Fibroblast of lung (primary cell): ENCODE data around the gene HTR1D. TPM values are rescaled to one million over a fixed set of nuclear protein-coding genes. Genes with fewer than 3 reads are reported as not detected.

Experiments used
- DNase-seq, 2 donors: peaks; one replicate each; pipeline versions ENCODE4 v3.0.0 to v3.0.0-alpha.2; 2010; ENCODE audit warnings: low read depth in 2 of 2
- H2AFZ ChIP-seq: 2 replicates; pipeline ENCODE4 v1.5.1; 2012; ENCODE audit warnings: low read length, control low read depth, inconsistent platforms
- H3K27ac ChIP-seq: 2 replicates; pipeline ENCODE4 v1.5.1; 2011; ENCODE audit warnings: low read length, control low read depth; ENCODE audit not compliant: insufficient read depth
- H3K27me3 ChIP-seq: 2 replicates; pipeline ENCODE4 v1.5.1; 2011; ENCODE audit warnings: mild to moderate bottlenecking, low read length; ENCODE audit not compliant: control insufficient read depth, insufficient read depth
- H3K36me3 ChIP-seq: 2 replicates; pipeline ENCODE4 v1.5.1; 2011; ENCODE audit warnings: low read length; ENCODE audit not compliant: control insufficient read depth, insufficient read depth
- H3K4me1 ChIP-seq: 2 replicates; pipeline ENCODE4 v1.5.1; 2011; ENCODE audit warnings: low read length; ENCODE audit not compliant: control insufficient read depth, insufficient read depth; ENCODE audit errors: extremely low read depth
- H3K4me2 ChIP-seq: 2 replicates; pipeline ENCODE4 v1.5.1; 2011; ENCODE audit warnings: low read length, control low read depth; ENCODE audit not compliant: insufficient read depth; ENCODE audit errors: extremely low read depth
- H3K4me3 ChIP-seq, 4 experiments: fragments of 200-600 bp in 1 of 4; sonication (generic) in 1 of 4; replicated peaks in 1 of 4; 2 replicates each; pipeline ENCODE4 v1.5.1; 2011 to 2016; ENCODE audit warnings: low read length in 4 of 4, low read depth in 3 of 4, mild to moderate bottlenecking in 3 of 4, control low read depth in 2 of 4, inconsistent platforms in 1 of 4, mixed read lengths in 1 of 4; ENCODE audit not compliant: insufficient read depth in 1 of 4; ENCODE audit errors: control extremely low read depth in 1 of 4
- H3K79me2 ChIP-seq: 2 replicates; pipeline ENCODE4 v1.5.1; 2012; ENCODE audit warnings: mild to moderate bottlenecking, low read length, inconsistent platforms; ENCODE audit not compliant: control insufficient read depth, insufficient read depth
- H3K9ac ChIP-seq: 2 replicates; pipeline ENCODE4 v1.5.1; 2011; ENCODE audit warnings: mild to moderate bottlenecking, low read length, control low read depth; ENCODE audit not compliant: insufficient read depth
- H3K9me3 ChIP-seq: 2 replicates; pipeline ENCODE4 v1.5.1; 2012; ENCODE audit warnings: low read depth, low read length; ENCODE audit not compliant: control insufficient read depth, insufficient read depth
- H4K20me1 ChIP-seq: 2 replicates; pipeline ENCODE4 v1.5.1; 2011; ENCODE audit warnings: low read length; ENCODE audit not compliant: control insufficient read depth, insufficient read depth; ENCODE audit errors: extremely low read depth
- CTCF ChIP-seq, 2 donors: IDR thresholded peaks in 1 of 2; conservative IDR thresholded peaks in 1 of 2; 1 replicate in 1 of 2; 2 replicates in 1 of 2; pipeline ENCODE4 v1.5.1; 2011 to 2012; ENCODE audit warnings: low read length in 2 of 2, control low read depth in 1 of 2, inconsistent platforms in 1 of 2, low read depth in 1 of 2, mild to moderate bottlenecking in 1 of 2
- EZH2 ChIP-seq: IDR thresholded peaks from 2 replicates; pipeline ENCODE4 v1.5.1; 2012; ENCODE audit warnings: low read length, control low read depth, mild to moderate bottlenecking; ENCODE audit errors: missing control alignments
- polyA plus RNA-seq, 2 donors: library from polyadenylated mRNA; depleted of rRNA in 1 of 2; stranded (reverse) in 1 of 2; unstranded in 1 of 2; fragments of >200 nt; gene quantifications; 2 replicates each; pipeline ENCODE4 v1.2.1, GENCODE V29; 2011 to 2012; ENCODE audit warnings: missing spikeins in 1 of 2
- total RNA-seq: library from RNA; depleted of rRNA; stranded (reverse); fragments of >200 nt; gene quantifications from 2 replicates; pipeline ENCODE4 v1.2.1, GENCODE V29; 2014

Gene HTR1D
- total and polyA plus RNA-seq, 2 donors (not counting 1 experiment from before 2014, with no cell fraction given) = not detected

GRCh38 chr1:23247276-23247675 lies 30.0 kb upstream of the HTR1D start:
- Histone ChIP-seq H3K27ac (no peak overlapping the region), H4K20me1 (no peaks in the 10 kb centered on the region), H3K27me3 (no peaks in the 10 kb centered on the region), H3K9me3 (no peaks in the 10 kb centered on the region), H3K9ac (no peak overlapping the region), H3K36me3 (no peaks in the 10 kb centered on the region), H3K4me1 (no peaks in the 10 kb centered on the region), H3K4me2 (no peak overlapping the region), H3K79me2 (no peaks in the 10 kb centered on the region), H2AFZ (no peak overlapping the region), H3K4me3 (no peak overlapping the region)
- no peak for TF ChIP-seq EZH2
- TF ChIP-seq CTCF (conservative IDR thresholded peaks at IDR 0.05 in 1 of 2, IDR thresholded peaks at IDR 0.05 in 1 of 2; ENCODE audit: low read depth in 1 of 2, low read length in 2 of 2) = no peak
- DNase-seq = no peak

- Histone ChIP-seq H2AFZ (no peak overlapping the region), H3K4me2 (no peak overlapping the region), H3K4me1 (no peaks in the 10 kb centered on the region), H3K9ac (no peak overlapping the region), H3K36me3 (no peaks in the 10 kb centered on the region), H3K4me3 (no peak overlapping the region), H3K27me3 (no peaks in the 10 kb centered on the region), H3K9me3 (no peaks in the 10 kb centered on the region), H3K27ac (no peak overlapping the region), H3K79me2 (no peaks in the 10 kb centered on the region), H4K20me1 (no peaks in the 10 kb centered on the region)
- TF ChIP-seq CTCF (conservative IDR thresholded peaks at IDR 0.05 in 1 of 2, IDR thresholded peaks at IDR 0.05 in 1 of 2; ENCODE audit: low read depth in 1 of 2, low read length in 2 of 2) (no peak), EZH2 (no peak)
- no peak for DNase-seq
Measured at GRCh38 chr1:23246274-23246673, 29.0 kb upstream of the HTR1D start.

GRCh38 chr1:23244256-23244761 lies 27.0 kb upstream of the HTR1D start:
- Histone ChIP-seq H2AFZ (no peak overlapping the region), H3K4me3 (no peak overlapping the region), H3K9me3 (no peaks in the 10 kb centered on the region), H3K9ac (no peak overlapping the region), H4K20me1 (no peaks in the 10 kb centered on the region), H3K4me1 (no peaks in the 10 kb centered on the region), H3K4me2 (no peak overlapping the region), H3K27ac (no peak overlapping the region), H3K27me3 (no peaks in the 10 kb centered on the region), H3K79me2 (no peaks in the 10 kb centered on the region), H3K36me3 (no peaks in the 10 kb centered on the region)
- DNase-seq = no peak
- TF ChIP-seq CTCF (conservative IDR thresholded peaks at IDR 0.05 in 1 of 2, IDR thresholded peaks at IDR 0.05 in 1 of 2; ENCODE audit: low read depth in 1 of 2, low read length in 2 of 2) (no peak), EZH2 (no peak)
